HepG2 (cell line): ENCODE data around the gene MOB4. TPM values are rescaled to one million over a fixed set of nuclear protein-coding genes. Genes with fewer than 3 reads are reported as not detected.

ENCODE experiments used
- ATAC-seq: fragments of 200-7000 bp; cut with Tn5 transposase; 3 replicates; pipeline ENCODE4 v1.9.1; 2020; ENCODE audit warnings: mild to moderate bottlenecking, moderate library complexity
- BruUV-seq: library from RNA; stranded (reverse); fragments of 400-500 nt; replicated peaks from 2 replicates; lab custom pipeline; 2021; lab: Mats Ljungman, UMichigan
- CTCF ChIA-PET: fragments of 300-600 bp; formaldehyde crosslinking; extraction: SDS; loops from one replicate; lab custom pipeline; 2021; ENCODE audit warnings: low total read pairs, inconsistent platforms, low intra/inter-chr PET ratio; lab: Yijun Ruan, JAX
- POLR2A ChIA-PET: fragments of 350-600 bp; sonication (Branson Sonifier 250); formaldehyde crosslinking; loops from one replicate; lab custom pipeline; 2020; ENCODE audit warnings: antibody characterized with exemption, inconsistent platforms; lab: Yijun Ruan, JAX
- DNase-seq: peaks from one replicate; pipeline ENCODE4 v3.0.0-alpha.2; 2015; ENCODE audit warnings: low spot score
- FAIRE-seq: peaks from 3 replicates; lab custom pipeline; 2011; peaks lifted over from hg19 to GRCh38; lab: Jason Lieb, UNC
- H2AFZ ChIP-seq: one replicate; pipeline ENCODE4 v1.6.1; 2011; ENCODE audit warnings: low read length, inconsistent platforms
- H3K27ac ChIP-seq: fragments of 300-600 bp; 3 replicates; pipeline ENCODE4 v1.8.0; 2011; ENCODE audit warnings: mixed run types, mild to moderate bottlenecking, mixed read lengths, low read length, inconsistent platforms; ENCODE audit not compliant: insufficient read depth; ENCODE audit errors: extremely low read length
- H3K27me3 ChIP-seq, 2 experiments: fragments of 200-600 bp in 1 of 2; 2 replicates in 1 of 2; 3 replicates in 1 of 2; pipeline versions ENCODE4 v1.6.0 to v1.8.0; 2011; ENCODE audit warnings: low read length in 2 of 2, mild to moderate bottlenecking in 2 of 2, moderate library complexity in 2 of 2, inconsistent platforms in 1 of 2; ENCODE audit not compliant: insufficient read depth in 2 of 2, control insufficient read depth in 1 of 2
- H3K36me3 ChIP-seq, 2 experiments: fragments of 200-600 bp in 1 of 2; replicated peaks in 1 of 2; 2 replicates in 1 of 2; 3 replicates in 1 of 2; pipeline versions ENCODE4 v1.5.1 to v1.8.0; 2011; ENCODE audit warnings: low read length in 2 of 2, inconsistent platforms in 1 of 2; ENCODE audit not compliant: insufficient read depth in 2 of 2, control insufficient read depth in 1 of 2
- H3K4me1 ChIP-seq: 2 replicates; pipeline ENCODE4 v1.5.1; 2012; ENCODE audit warnings: low read length, inconsistent platforms; ENCODE audit not compliant: insufficient read depth
- H3K4me2 ChIP-seq: 2 replicates; pipeline ENCODE4 v1.6.0; 2011; ENCODE audit warnings: low read depth, low read length, inconsistent platforms
- H3K4me3 ChIP-seq, 3 experiments: fragments of 200-600 bp in 1 of 3; sonication (generic), shearing (Covaris generic) in 1 of 3; replicated peaks in 1 of 3; 2 replicates each; pipeline ENCODE4 v1.5.1; 2011 to 2016; ENCODE audit warnings: low read length in 3 of 3, inconsistent platforms in 2 of 3, low read depth in 2 of 3, mild to moderate bottlenecking in 2 of 3, control low read depth in 1 of 3, mixed read lengths in 1 of 3; ENCODE audit not compliant: insufficient read depth in 1 of 3
- H3K79me2 ChIP-seq: one replicate; pipeline ENCODE4 v1.6.1; 2011; ENCODE audit warnings: low read length, inconsistent platforms; ENCODE audit not compliant: insufficient read depth
- H3K9ac ChIP-seq: 2 replicates; pipeline ENCODE4 v1.6.0; 2011; ENCODE audit warnings: mild to moderate bottlenecking, low read depth, low read length, inconsistent platforms; ENCODE audit not compliant: insufficient read depth
- H3K9me3 ChIP-seq: 2 replicates; pipeline ENCODE4 v1.5.1; 2012; ENCODE audit warnings: mild to moderate bottlenecking, low read length
- H4K20me1 ChIP-seq: 2 replicates; pipeline ENCODE4 v1.6.0; 2011; ENCODE audit warnings: inconsistent platforms, mild to moderate bottlenecking, low read length, moderate library complexity; ENCODE audit not compliant: insufficient read depth
- CREM ChIP-seq, 2 experiments: sonication (generic) in 1 of 2; formaldehyde crosslinking in 1 of 2; IDR thresholded peaks; 2 replicates each; pipeline versions ENCODE4 v1.4.0 to v1.6.1; 2016 to 2020; ENCODE audit warnings: antibody characterized with exemption in 1 of 2, mild to moderate bottlenecking in 1 of 2, missing genetic modification reagents in 1 of 2
- ELF4 ChIP-seq: sonication (generic); formaldehyde crosslinking; IDR thresholded peaks from 2 replicates; pipeline ENCODE4 v1.5.0; 2020; ENCODE audit warnings: missing genetic modification reagents, mild to moderate bottlenecking, moderate library complexity, borderline replicate concordance
- FIP1L1 ChIP-seq: fragments of 200-400 bp; formaldehyde crosslinking; IDR thresholded peaks from 2 replicates; pipeline ENCODE4 v1.6.1; 2018; ENCODE audit warnings: low read depth, mild to moderate bottlenecking, low read length, moderate library complexity, borderline replicate concordance; ENCODE audit not compliant: insufficient read depth
- ISX ChIP-seq: sonication (generic); formaldehyde crosslinking; conservative IDR thresholded peaks from 2 replicates; pipeline ENCODE4 v1.5.0; 2020; ENCODE audit warnings: missing genetic modification reagents
- KLF12 ChIP-seq: sonication (generic); formaldehyde crosslinking; IDR thresholded peaks from 2 replicates; pipeline ENCODE4 v1.4.0; 2020; ENCODE audit warnings: missing genetic modification reagents, borderline replicate concordance
- PAF1 ChIP-seq: IDR thresholded peaks from 2 replicates; pipeline ENCODE4 v1.6.1; 2016; ENCODE audit warnings: missing genetic modification reagents, missing compliant biosample characterization
- SKI ChIP-seq: fragments of 450-650 bp; IDR thresholded peaks from one replicate; pipeline ENCODE4 v1.6.1; 2018; ENCODE audit warnings: mild to moderate bottlenecking; ENCODE audit not compliant: partially characterized antibody
- TBL1XR1 ChIP-seq: fragments of 150-350 bp; IDR thresholded peaks from 2 replicates; pipeline ENCODE4 v1.6.1; 2014; ENCODE audit warnings: borderline replicate concordance, low read length; ENCODE audit not compliant: partially characterized antibody
- THYN1 ChIP-seq: sonication (generic); formaldehyde crosslinking; IDR thresholded peaks from 2 replicates; pipeline ENCODE4 v1.8.1; 2023; ENCODE audit warnings: low read depth, mild to moderate bottlenecking, moderate library complexity, missing genetic modification reagents, borderline replicate concordance
- ZBTB21 ChIP-seq: sonication (generic); formaldehyde crosslinking; IDR thresholded peaks from 2 replicates; pipeline ENCODE4 v1.4.0; 2020; ENCODE audit warnings: missing genetic modification reagents
- ZFAT ChIP-seq: sonication (generic); formaldehyde crosslinking; conservative IDR thresholded peaks from 2 replicates; pipeline ENCODE4 v1.8.1; 2023; ENCODE audit warnings: missing genetic modification reagents, inconsistent platforms
- ZFP36L1 ChIP-seq: sonication (generic); formaldehyde crosslinking; IDR thresholded peaks from 2 replicates; pipeline ENCODE4 v1.8.0; 2022; ENCODE audit warnings: mild to moderate bottlenecking, missing genetic modification reagents, moderate library complexity
- ZMYM3 ChIP-seq: sonication (generic); formaldehyde crosslinking; IDR thresholded peaks from 2 replicates; pipeline ENCODE4 v1.5.1; 2020; ENCODE audit warnings: mild to moderate bottlenecking, missing genetic modification reagents
- ZNF296 ChIP-seq: sonication (generic); formaldehyde crosslinking; conservative IDR thresholded peaks from 2 replicates; pipeline ENCODE4 v1.5.0; 2020; ENCODE audit warnings: mild to moderate bottlenecking, missing genetic modification reagents
- ZNF326 ChIP-seq: sonication (generic); formaldehyde crosslinking; IDR thresholded peaks from 2 replicates; pipeline ENCODE4 v1.4.0; 2020; ENCODE audit warnings: missing genetic modification reagents, borderline replicate concordance
- ZNF34 ChIP-seq: sonication (generic); formaldehyde crosslinking; IDR thresholded peaks from 2 replicates; pipeline ENCODE4 v1.4.0; 2020; ENCODE audit warnings: mild to moderate bottlenecking, missing genetic modification reagents, borderline replicate concordance
- ZNF446 ChIP-seq: sonication (generic); formaldehyde crosslinking; IDR thresholded peaks from 2 replicates; pipeline ENCODE4 v1.5.0; 2020; ENCODE audit warnings: mild to moderate bottlenecking, missing genetic modification reagents
- ZNF605 ChIP-seq: sonication (generic); formaldehyde crosslinking; IDR thresholded peaks from 2 replicates; pipeline ENCODE4 v1.8.0; 2022; ENCODE audit warnings: mild to moderate bottlenecking, missing genetic modification reagents
- ZNF607 ChIP-seq: sonication (generic); formaldehyde crosslinking; IDR thresholded peaks from 2 replicates; pipeline ENCODE4 v1.5.1; 2020; ENCODE audit warnings: missing genetic modification reagents, mild to moderate bottlenecking, borderline replicate concordance
- ZNF709 ChIP-seq: sonication (generic); formaldehyde crosslinking; IDR thresholded peaks from 2 replicates; pipeline ENCODE4 v1.5.0; 2020; ENCODE audit warnings: mild to moderate bottlenecking, missing genetic modification reagents
- ZNF816 ChIP-seq: sonication (generic); formaldehyde crosslinking; IDR thresholded peaks from 2 replicates; pipeline ENCODE4 v1.8.0; 2022; ENCODE audit warnings: missing genetic modification reagents, mild to moderate bottlenecking, borderline replicate concordance
- ZNF891 ChIP-seq: sonication (generic); formaldehyde crosslinking; IDR thresholded peaks from 2 replicates; pipeline ENCODE4 v1.5.0; 2020; ENCODE audit warnings: mild to moderate bottlenecking, missing genetic modification reagents
- WGBS: methylation state at CpG from one replicate; pipeline ENCODE4 v1.1.6; 2017; ENCODE audit warnings: low lambda C conversion rate; 5-methylcytosine and 5-hydroxymethylcytosine counted together
- in situ Hi-C: cut with HindIII; loops from 2 replicates; pipeline ENCODE4 v1.10.0; 2017; ENCODE audit warnings: low pct_unique_long_range_greater_than_20kb; ENCODE audit not compliant: extremely low pct_ligation_motif_present
- intact Hi-C: fragments of 100-400 bp; cut with micrococcal nuclease; formaldehyde crosslinking; loops from one replicate; pipeline ENCODE4 v1.10.0; 2022; ENCODE audit not compliant: unreplicated experiment
- polyA plus RNA-seq, 8 experiments: library from polyadenylated mRNA; depleted of rRNA in 3 of 8; stranded (reverse) in 7 of 8; unstranded in 1 of 8; fragments of >200 nt; fragmentation: Illumina TruSeq in 4 of 8; extraction: Trizol in 4 of 8; gene quantifications; 2 replicates each; pipeline versions ENCODE4 v1.2.1 to v1.2.3, GENCODE V29; 2011 to 2016; ENCODE audit warnings: low read depth in 4 of 8, missing spikeins in 1 of 8, mixed read lengths in 1 of 8; ENCODE audit not compliant: insufficient read depth in 1 of 8
- total RNA-seq, 5 experiments: library from RNA; depleted of rRNA; stranded (reverse); fragments of >200 nt; fragmentation: Illumina TruSeq; extraction: Trizol; gene quantifications; 2 replicates each; pipeline ENCODE4 v1.2.3, GENCODE V29; 2016; ENCODE audit warnings: low read depth in 1 of 5
- TF ChIP-seq, protein P1 (sequence below): fragments of 450-650 bp; IDR thresholded peaks from 2 replicates; pipeline ENCODE4 v1.6.1; 2017; ENCODE audit warnings: mild to moderate bottlenecking

The MOB4 gene
- total and polyA plus RNA-seq, 2 of the 13 experiments (the other 11 are each of a cell fraction or from before 2014, with no cell fraction given) = 35.7 to 38.6 TPM

DNA sequence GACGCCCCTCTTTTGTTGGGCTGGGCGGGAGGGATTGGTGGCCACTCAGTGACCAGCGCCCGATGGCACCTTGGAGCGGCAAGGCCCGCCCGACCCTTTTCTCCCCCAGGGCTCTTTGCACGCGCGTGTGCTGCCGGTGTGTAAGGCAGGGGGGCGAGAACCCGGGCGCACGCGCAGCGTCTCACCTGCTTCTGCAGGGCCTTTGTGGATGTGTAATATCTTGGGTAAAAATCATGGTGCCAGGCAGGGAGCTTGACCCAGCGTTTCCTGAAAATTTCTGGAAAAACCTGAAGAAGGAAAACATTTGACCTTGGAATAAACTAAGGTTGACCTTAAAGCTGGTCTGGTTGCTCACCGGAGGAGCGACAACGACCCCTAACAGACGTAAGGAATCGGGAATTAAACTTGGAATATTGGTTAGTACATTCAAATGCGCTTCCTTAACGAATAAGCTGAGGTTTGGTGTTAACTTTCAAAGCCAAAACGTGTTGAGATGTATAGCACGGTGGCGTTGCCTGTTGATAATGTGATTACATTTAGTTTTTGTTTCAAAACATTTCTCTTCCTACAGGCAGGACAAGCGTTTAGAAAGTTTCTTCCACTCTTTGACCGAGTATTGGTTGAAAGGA lies 15.2 kb upstream of the MOB4 start:
- peak overlapping the region; percentile 68 to 99 (median 87) for H3K4me3 ChIP-seq
- no peak overlapping the region for H2AFZ ChIP-seq
- ChIA-PET POLR2A (interaction anchor here (0.6 to 5.8 kb wide), 28 partner anchors 9 to 212 kb away, joined by 3 to 264 read pairs (median 7); partner anchors contain the start of genes COQ10B, MARS2, MOB4 and SF3B1), CTCF (no interaction called here)
- H3K36me3 ChIP-seq = peaks cover 14 to 52% of the 10 kb centered on the region in 2 experiments
- intact Hi-C loops = loop anchor here (1.0 to 5.0 kb wide), 5 partner anchors 15 to 112 kb away; no protein-coding TSS in a partner anchor
- FAIRE-seq = no peak
- H3K27ac ChIP-seq = peak overlapping the region; percentile 96
- peaks cover 51% of the 10 kb centered on the region for H4K20me1 ChIP-seq
- peaks cover 52% of the 10 kb centered on the region for H3K4me1 ChIP-seq
- H3K9ac ChIP-seq = peak overlapping the region; percentile 99
- ATAC-seq = no peak
- BruUV-seq = TSS peak; percentile 74
- in situ Hi-C loops = no loop called here
- H3K27me3 ChIP-seq = no peaks in the 10 kb centered on the region; a peak in 1 of 5 replicates
- H3K9me3 ChIP-seq = no peaks in the 10 kb centered on the region
- 1% methylated on average over 30 of the region's 30 CpGs for WGBS
- H3K79me2 ChIP-seq = peaks cover 86% of the 10 kb centered on the region
- no peak for DNase-seq
- peak overlapping the region; percentile 73 for H3K4me2 ChIP-seq
- TF ChIP-seq ZNF296 (CRISPR knock-in tag) (peak; percentile 31; the same call in 1 of the 2 replicates), PAF1 (0 out of 2 replicates have a peak, but pooled peaks have one; percentile 17), ZNF607 (CRISPR knock-in tag) (no peak), ZMYM3 (CRISPR knock-in tag) (no peak), KLF12 (CRISPR knock-in tag) (no peak), FIP1L1 (no peak), ZNF326 (CRISPR knock-in tag) (no peak), ZNF446 (CRISPR knock-in tag) (0 out of 2 replicates have a peak, but pooled peaks have one; percentile 33), ELF4 (CRISPR knock-in tag) (no peak), CREM (IDR thresholded peaks at IDR 0.05) (no peak), CREM (CRISPR knock-in tag; IDR thresholded peaks at IDR 0.05) (no peak), ZNF891 (no peak), ZNF605 (CRISPR knock-in tag) (no peak), TBL1XR1 (no peak), SKI (no peak), ZBTB21 (CRISPR knock-in tag) (0 out of 2 replicates have a peak, but pooled peaks have one; percentile 27), THYN1 (CRISPR knock-in tag) (no peak), ZNF816 (CRISPR knock-in tag) (0 out of 2 replicates have a peak, but pooled peaks have one; percentile 34), ZNF709 (CRISPR knock-in tag) (no peak; the same call in 1 of the 2 replicates), ZNF34 (CRISPR knock-in tag) (no peak), ZFP36L1 (CRISPR knock-in tag) (no peak), ZFAT (peak; percentile 65; the same call in 1 of the 2 replicates), ISX (0 out of 2 replicates have a peak, but pooled peaks have one; percentile 34)
- TF ChIP-seq, protein P1, sequence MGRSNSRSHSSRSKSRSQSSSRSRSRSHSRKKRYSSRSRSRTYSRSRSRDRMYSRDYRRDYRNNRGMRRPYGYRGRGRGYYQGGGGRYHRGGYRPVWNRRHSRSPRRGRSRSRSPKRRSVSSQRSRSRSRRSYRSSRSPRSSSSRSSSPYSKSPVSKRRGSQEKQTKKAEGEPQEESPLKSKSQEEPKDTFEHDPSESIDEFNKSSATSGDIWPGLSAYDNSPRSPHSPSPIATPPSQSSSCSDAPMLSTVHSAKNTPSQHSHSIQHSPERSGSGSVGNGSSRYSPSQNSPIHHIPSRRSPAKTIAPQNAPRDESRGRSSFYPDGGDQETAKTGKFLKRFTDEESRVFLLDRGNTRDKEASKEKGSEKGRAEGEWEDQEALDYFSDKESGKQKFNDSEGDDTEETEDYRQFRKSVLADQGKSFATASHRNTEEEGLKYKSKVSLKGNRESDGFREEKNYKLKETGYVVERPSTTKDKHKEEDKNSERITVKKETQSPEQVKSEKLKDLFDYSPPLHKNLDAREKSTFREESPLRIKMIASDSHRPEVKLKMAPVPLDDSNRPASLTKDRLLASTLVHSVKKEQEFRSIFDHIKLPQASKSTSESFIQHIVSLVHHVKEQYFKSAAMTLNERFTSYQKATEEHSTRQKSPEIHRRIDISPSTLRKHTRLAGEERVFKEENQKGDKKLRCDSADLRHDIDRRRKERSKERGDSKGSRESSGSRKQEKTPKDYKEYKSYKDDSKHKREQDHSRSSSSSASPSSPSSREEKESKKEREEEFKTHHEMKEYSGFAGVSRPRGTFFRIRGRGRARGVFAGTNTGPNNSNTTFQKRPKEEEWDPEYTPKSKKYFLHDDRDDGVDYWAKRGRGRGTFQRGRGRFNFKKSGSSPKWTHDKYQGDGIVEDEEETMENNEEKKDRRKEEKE = no peak
